ENCODE measurements around the gene ELF2.
"Not testable (repeated sequence)": the region's sequence is repeated elsewhere in the genome, so short reads cannot be mapped to it uniquely, and the experiment has no call there.

Gene ELF2

DNA sequence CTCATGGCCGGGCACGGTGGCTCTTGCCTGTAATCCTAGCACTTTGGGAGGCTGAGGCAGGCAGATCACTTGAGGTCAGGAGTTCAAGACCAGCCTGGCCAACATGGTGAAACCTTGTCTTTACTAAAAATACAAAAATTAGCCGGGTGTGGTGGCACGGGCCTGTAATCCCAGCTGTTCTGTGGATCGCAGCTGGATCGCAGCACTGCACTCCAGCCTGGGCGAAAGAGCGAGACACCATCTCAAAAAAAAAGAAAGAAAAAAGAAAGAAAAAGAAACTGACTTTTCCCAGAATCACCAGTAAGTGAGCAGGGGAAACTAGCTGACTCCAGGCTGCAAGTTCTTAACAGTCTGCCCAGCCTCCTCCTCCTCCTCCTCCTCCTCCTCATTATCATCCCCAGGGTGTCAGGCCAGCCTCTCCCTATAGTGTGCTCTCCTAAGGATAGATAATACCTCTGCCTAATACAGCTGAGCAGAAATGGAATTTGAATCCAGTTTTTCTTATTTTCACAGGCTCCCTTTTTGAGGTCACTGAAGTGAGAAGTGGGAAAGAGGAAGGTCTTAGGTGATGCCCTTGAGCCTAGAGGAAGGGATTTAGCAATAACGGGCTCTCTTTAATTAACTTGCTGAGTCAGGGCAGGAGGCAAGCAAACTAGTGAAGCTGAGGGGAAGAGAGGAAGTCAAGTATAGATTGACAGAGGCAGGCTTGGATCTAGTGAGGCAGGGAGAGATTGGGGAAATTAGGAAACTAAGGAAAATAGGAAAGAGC lies 11.8 kb upstream of the ELF2 start:
- DNase-seq (ENCODE audit: low read depth in 2 of 2): no peak

DNA sequence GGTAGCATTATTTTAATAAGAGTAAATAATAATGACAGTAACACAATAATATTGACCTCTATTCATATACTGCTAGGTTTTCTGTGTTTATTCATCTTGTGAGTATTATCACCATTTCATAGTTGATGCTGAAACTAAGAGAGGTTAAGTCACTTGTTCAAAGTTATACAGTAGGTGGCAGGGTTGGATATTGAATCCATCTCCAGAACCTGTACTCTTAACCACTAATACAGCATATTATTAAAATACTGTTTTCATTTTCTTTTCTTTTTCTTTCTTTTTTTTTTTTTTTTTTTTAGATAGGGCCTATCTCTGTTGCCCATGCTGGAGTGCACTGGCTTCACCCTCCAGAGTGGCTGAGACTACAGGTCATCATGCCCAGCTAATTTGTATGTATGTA lies 7.1 kb upstream of the ELF2 start:
- DNase-seq (ENCODE audit: low read depth in 2 of 2): no peak

GRCh38 chr4:139177869-139178619 lies 1.0 kb upstream of the ELF2 start:
- DNase-seq (ENCODE audit: low read depth in 2 of 2): peak; percentile 78 to 91

DNA sequence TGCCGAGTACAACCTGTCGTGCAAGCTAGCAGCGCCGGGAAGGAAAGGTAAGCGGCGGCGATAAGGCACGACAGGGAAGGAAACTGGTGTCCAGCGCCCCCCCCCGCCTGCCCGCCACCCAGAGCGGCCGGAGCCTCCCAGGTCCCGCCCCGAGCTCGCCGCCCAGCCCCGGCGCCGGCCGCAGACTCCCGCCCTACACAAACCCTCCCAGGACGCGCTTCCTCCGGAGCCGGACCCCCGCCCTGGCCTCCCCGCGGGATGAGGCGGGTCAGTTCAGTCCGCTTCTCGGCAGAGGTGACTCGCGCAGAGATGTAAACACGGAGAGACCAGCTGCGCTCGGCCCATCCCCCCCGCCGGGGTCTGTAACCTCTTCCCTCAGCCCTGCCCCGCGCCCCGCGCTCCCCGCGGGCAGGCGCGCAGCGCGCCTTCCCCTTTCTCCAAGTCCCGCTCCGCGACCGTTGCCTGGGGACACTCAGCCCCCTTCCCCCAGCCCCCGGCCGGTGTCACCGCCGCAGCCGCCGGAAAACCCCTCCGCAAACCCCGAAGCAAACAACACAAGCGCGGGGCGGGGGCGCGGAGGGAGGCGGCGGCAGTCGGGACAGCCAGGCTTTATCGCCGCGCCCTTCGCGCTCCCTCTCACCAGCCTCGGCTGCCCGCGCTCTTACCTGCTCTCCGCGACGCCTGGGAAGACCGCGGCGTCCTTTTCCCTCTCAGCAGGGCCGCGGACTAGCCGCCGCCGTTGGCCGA lies 543 bp downstream of the ELF2 start:
- peak; percentile 20 to 59 for DNase-seq (ENCODE audit: low read depth in 2 of 2)

GRCh38 chr4:139175646-139176301 lies 1.2 kb downstream of the ELF2 start:
- no peak for DNase-seq (ENCODE audit: low read depth in 2 of 2)

GRCh38 chr4:139171876-139172691 lies 4.9 kb downstream of the ELF2 start:
- no peak for DNase-seq (ENCODE audit: low read depth in 2 of 2)

GRCh38 chr4:139170932-139171331 lies 6.1 kb downstream of the ELF2 start:
- DNase-seq (ENCODE audit: low read depth in 2 of 2): no peak

- no peak for DNase-seq (ENCODE audit: low read depth in 2 of 2)
Observed at GRCh38 chr4:139167774-139168444, 9.1 kb downstream of the ELF2 start.

DNA sequence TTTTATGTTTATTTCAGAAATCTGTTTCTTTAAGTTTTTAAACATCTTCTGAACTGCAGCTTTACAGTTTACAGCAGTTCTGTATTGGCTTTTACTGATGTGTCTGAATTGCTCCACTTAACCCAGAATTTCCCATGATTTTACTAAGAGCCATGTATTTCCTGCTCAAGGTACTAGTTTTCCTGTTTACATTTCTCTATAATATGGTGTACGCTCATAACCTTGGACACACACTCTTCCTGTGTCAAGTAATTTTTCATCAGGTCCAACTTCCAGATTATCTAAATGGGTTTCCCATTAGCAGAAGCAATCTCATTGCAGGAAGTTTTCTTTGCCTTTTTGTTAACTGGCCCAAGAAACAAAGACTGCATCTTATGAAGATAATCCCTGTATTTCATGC lies 12.3 kb downstream of the ELF2 start:
- no peak for DNase-seq (ENCODE audit: low read depth in 2 of 2)

DNA sequence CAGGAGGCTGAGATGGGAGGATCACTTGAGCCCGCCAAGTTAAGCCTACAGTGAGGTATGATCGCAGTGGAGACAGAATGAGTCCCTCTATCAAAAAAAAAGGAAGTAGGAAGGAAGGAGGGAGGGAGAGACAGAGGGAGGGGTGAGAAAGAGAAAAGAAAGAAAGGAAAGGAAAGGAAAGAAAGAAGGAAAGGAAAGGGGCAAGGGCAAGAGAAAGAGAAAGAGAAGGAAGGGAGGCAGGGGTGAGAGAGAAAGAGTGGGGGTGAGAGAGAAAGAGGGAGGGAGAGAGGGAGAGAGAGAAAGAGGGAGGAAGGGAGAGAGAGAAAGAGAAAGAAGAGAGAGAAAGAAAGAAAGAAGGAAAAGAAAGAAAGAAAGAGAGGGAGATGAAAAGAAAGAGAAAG lies 13.2 kb downstream of the ELF2 start:
- DNase-seq (ENCODE audit: low read depth in 2 of 2): no peak

DNA sequence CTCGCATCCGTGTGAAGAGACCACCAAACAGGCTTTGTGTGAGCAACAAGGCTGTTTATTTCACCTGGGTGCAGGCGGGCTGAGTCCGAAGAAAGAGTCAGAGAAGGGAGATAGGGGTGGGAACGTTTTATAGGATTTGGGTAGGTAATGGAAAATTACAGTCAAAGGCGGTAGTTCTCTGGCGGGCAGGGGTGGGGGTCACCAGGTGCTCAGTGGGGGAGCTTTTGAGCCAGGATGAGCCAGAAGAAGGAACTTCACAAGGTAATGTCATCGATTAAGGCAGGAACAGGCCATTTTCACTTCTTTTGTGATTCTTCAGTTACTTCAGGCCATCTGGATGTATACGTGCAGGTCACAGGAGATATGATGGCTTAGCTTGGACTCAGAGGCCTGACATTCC lies 19.0 kb downstream of the ELF2 start:
- not testable (repeated sequence) for DNase-seq (ENCODE audit: low read depth in 2 of 2)

DNA sequence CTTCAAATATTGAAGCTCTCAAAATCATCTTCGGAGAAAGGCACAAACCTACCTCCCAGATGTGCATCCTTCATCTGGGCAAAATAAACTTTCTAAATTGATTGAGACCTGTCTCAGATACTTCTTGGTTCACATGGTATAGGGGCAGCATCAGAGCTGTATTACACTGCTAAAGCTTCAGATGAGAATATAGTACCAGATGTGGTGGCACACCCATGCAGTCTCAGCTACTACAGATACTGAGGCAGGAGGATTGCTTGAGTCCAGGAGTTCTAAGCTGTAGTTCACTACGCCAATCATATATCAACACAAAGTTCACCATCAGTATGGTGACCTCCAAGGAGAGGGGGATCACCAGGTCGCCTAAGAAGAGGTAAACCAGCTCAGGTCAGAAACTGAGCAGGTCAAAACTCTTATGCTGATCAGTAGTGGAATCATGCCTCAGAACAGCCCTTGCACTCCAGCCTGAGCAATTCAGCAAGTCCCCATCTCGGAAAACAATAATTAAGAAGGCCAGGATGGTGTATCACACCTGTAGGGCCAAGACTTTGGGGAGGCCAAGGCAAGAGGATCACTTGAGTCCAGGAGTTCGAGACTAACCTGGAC lies 22.0 kb downstream of the ELF2 start:
- DNase-seq (ENCODE audit: low read depth in 2 of 2): no peak

DNA sequence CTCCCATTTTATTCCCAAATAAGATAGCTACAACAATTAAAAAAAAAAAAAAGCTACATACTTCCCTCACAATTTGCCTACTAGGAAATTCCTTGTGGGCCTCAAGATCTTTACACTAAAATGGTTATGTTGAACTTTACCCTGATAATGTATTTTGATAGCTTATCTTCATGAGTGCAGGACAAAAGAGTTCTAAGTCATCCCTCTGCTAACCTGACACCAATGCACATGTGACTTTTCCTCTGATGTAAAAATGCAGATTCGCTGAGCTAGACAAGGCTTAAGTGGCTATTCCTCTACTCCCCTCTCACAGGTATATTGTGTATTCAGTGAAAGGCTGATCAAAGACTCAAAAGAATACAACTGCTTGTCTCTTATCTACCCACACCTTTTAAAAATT lies 22.5 kb downstream of the ELF2 start:
- no peak for DNase-seq (ENCODE audit: low read depth in 2 of 2)

GRCh38 chr4:139154134-139154421 lies 22.9 kb downstream of the ELF2 start:
- DNase-seq (ENCODE audit: low read depth in 2 of 2): no peak

DNA sequence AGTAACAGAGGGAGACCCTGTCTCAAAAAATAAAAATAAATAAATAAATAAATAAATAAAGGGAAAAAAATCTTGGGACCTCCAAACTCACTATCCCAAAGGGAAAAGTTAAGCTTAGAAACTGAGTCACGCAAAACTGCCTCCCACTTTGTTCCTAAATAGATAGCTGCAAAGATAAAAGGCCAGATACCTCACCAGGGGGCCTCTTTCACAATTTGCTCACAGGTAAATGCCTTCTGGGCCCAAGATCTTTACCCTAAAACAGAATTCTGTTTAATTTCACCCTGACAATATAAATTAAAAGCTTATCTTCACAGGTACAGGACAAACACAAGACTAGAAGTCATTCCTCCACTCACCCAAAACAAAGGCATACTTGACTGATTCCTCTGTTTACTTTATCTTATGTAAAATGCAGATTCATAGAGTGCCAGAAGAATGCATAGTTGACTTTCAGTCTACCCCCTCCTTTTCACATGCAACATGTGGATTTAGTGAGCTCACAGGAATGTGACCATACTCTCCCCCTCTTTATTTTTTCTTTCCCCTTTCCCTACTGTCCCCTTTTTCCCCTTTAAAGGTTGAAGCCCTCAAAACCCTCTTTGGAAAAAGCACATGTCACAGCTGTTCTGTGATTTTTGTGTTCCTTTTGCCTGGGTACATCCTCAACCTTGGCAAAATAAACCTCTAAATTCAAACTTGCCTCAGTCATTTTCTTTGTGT lies 23.4 kb downstream of the ELF2 start:
- no peak for DNase-seq (ENCODE audit: low read depth in 2 of 2)

DNA sequence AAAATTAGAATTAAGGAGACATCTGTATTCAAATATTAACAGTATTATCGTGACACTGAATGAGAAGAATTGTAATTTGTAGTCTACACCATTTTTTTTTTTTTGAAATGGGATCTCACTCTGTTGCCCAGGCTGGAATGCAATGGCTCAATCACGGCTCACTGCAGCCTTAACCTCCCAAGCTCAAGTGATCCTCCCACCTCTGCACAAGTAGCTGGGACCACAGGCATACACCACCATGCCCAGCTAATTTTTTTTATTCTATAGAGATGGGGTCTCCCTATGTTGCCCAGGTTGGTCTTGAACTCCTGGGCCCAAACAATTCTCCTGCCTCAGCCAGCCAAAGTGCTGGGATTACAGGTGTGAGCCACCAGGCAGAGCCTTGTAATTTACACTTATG lies 24.8 kb downstream of the ELF2 start:
- no peak for DNase-seq (ENCODE audit: low read depth in 2 of 2)

GRCh38 chr4:139146926-139147629 lies 29.9 kb downstream of the ELF2 start:
- no peak for DNase-seq (ENCODE audit: low read depth in 2 of 2)

DNA sequence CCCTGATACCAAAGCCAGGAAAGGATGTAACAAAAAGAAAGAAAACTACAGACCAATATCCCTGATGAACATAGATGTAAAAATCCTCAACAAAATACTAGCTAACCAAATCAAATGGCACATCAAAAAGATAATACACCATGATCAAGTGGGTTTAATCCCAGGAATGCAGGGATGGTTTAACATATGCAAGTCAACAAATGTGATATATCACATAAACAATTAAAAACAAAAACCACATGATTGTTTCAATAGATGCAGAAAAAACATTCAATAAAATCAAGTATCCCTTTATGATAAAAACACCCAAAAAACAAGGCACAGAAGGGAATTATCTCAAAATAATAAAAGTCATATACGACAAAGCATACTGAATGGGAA lies 31.5 kb downstream of the ELF2 start:
- no peak for DNase-seq (ENCODE audit: low read depth in 2 of 2)

- no peak for DNase-seq (ENCODE audit: low read depth in 2 of 2)
Observed at GRCh38 chr4:139144911-139145551, 32.0 kb downstream of the ELF2 start.
